T-helper 1 cell treated with Interleukin-12 subunit alpha and Interleukin-12 subunit beta and Interleukin-4 antibody, amounts not matched to agents 30 μg/mL and 1 μg/mL, for 36 hours (primary cell): ENCODE results near the gene NOP16.
A peak's percentile ranks its signal among the peaks of the same experiment; 100 is the strongest.

Source experiments
- H3K27ac Mint-ChIP-seq: one replicate; pipeline ENCODE4 v1.8.0; 2021; ENCODE audit warnings: mild to moderate bottlenecking, mixed read lengths
- H3K27me3 Mint-ChIP-seq: one replicate; pipeline ENCODE4 v1.8.0; 2021; ENCODE audit warnings: low read depth, mixed read lengths
- H3K36me3 Mint-ChIP-seq: one replicate; pipeline ENCODE4 v1.8.0; 2021; ENCODE audit warnings: low read depth, mixed read lengths
- H3K4me1 Mint-ChIP-seq: one replicate; pipeline ENCODE4 v1.8.0; 2021; ENCODE audit warnings: low read depth, mixed read lengths
- H3K4me3 Mint-ChIP-seq: one replicate; pipeline ENCODE4 v1.8.0; 2021; ENCODE audit warnings: mild to moderate bottlenecking, moderate library complexity, mixed read lengths
- H3K9me3 Mint-ChIP-seq: one replicate; pipeline ENCODE4 v1.8.0; 2021; ENCODE audit warnings: mixed read lengths

NOP16 gene, protein sequence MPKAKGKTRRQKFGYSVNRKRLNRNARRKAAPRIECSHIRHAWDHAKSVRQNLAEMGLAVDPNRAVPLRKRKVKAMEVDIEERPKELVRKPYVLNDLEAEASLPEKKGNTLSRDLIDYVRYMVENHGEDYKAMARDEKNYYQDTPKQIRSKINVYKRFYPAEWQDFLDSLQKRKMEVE

DNA sequence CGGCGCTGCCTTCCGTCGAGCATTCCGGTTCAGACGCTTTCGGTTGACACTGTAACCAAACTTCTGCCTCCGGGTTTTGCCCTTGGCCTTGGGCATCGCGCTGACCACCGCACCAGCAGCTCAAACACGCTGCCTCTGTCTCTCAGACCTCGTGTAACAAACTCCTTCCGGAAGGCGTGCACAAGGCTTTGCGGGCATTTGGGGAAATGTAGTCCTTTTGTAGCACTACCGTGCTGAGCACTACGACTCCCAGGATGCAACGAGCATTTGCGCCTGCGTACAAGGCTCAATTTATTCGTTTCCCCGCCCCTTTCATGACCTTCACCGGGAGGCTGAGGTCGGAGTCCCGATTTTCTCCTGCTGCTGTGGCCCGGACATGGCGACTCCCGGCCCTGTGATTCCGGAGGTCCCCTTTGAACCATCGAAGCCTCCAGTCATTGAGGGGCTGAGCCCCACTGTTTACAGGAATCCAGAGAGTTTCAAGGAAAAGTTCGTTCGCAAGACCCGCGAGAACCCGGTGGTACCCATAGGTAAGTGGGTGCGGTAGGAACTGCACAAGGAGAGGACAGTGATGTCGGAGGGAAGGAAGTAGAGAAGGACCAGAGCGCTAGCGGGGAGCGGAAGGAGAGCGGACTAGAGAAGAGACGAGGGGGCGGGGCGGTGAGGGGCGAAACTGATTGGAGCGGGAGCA lies at the start of gene NOP16, which contains the start of gene HIGD2A:
Gene NOP16, minus strand, starts transcription at position 155 of the 691 bp plus-strand sequence. Its CDS starts 59 bp downstream, at position 96.
Gene HIGD2A, plus strand, starts transcription at position 308 of the 691 bp plus-strand sequence. Its CDS starts 69 bp downstream, at position 377.
- no peaks in the 10 kb centered on the region for H3K27me3 Mint-ChIP-seq
- peaks cover 22% of the 10 kb centered on the region for H3K4me1 Mint-ChIP-seq
- H3K27ac Mint-ChIP-seq: peak within 1 kb of the TSS; percentile 100
- peak within 1 kb of the TSS; percentile 98 for H3K4me3 Mint-ChIP-seq
- H3K36me3 Mint-ChIP-seq: peaks cover 33% of the 10 kb centered on the region
- H3K9me3 Mint-ChIP-seq: no peaks in the 10 kb centered on the region

DNA sequence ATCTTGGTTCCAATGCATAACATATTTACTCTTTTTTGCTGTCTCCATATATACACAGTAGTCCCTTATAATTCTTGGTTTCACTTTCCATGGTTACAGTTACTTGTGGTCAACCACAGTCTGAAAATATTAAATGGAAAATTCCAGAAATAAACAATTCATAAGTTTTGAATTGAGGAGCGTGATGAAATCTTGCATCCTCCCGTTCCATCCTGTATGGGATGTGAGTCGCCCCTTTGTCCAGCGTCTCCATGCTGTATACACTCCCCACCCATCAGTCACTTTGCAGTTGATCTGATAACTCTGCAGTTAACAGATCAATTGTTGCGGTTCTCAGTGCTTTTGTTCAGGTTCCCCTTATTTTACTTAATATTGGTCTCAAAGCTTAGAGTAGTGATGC lies 48.3 kb upstream of the NOP16 start:
- Mint-ChIP-seq H3K27me3 (peaks cover 6% of the 10 kb centered on the region), H3K27ac (peak overlapping the region; percentile 13), H3K4me3 (peak overlapping the region; percentile 60), H3K36me3 (no peaks in the 10 kb centered on the region), H3K9me3 (no peaks in the 10 kb centered on the region), H3K4me1 (peaks cover 10% of the 10 kb centered on the region)

DNA sequence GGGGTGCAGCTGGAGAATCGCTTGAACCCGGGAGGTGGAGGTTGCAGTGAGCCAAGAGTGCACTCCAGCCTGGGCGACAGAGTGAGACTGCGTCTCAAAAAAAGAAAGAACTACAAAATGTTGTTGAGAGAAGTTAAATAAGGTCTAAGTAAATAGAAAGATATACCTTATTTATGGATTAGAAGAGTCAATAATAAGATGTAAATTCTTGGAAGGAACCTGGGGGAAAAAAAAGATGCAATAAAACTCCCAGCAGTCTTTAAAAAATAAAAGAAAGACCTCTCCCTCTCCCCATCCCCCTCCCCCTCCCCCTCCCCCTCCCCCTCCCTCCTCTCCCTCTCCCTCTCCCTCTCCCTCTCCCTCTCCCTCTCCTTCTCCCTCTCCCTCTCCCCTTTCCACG lies 44.3 kb upstream of the NOP16 start:
- no peak overlapping the region for H3K4me3 Mint-ChIP-seq
- H3K36me3 Mint-ChIP-seq: no peaks in the 10 kb centered on the region
- H3K9me3 Mint-ChIP-seq: no peaks in the 10 kb centered on the region
- peaks cover 10% of the 10 kb centered on the region for H3K4me1 Mint-ChIP-seq
- no peaks in the 10 kb centered on the region for H3K27me3 Mint-ChIP-seq
- H3K27ac Mint-ChIP-seq: no peak overlapping the region

DNA sequence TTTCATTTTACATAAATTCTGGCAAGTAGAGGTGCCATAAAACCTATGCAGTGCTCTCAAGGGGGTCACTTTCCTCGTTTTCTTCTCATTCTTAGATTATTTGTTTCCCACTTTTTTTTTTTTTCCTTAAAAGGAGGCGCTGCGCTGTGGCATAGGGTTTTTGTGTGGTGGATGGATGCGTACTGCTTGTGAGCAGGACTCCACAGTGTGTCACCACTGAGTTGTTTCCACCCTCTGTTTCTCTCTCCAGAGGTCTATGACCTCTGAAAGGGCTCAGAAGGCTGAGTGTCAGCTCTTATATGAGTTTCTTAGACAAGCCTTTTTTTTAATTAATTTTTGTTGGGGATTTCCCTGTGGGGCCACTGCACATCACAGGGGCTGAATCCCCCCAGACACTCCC lies 41.6 kb upstream of the NOP16 start:
- Mint-ChIP-seq H3K9me3 (peaks cover 6% of the 10 kb centered on the region), H3K36me3 (no peaks in the 10 kb centered on the region), H3K27me3 (peaks cover 4% of the 10 kb centered on the region), H3K4me1 (no peaks in the 10 kb centered on the region), H3K4me3 (no peak overlapping the region), H3K27ac (no peak overlapping the region)

DNA sequence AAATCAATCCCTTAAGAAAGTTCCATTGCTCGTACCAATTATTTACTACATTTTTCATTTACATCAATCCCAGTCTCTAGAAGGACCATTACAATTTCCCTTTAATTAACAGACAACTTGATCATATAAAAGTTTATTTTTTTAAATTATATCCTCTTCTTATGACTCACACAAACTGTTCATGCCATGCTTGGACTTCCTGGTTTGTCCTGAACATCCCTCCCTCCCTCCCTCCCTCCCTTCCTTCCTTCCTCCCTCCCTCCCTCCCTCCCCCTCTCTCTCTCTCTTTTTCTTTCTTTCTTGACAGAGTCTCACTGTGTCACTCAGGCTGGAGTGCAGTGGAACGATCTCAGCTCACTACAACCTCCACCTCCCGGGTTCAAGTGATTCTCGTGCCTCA lies 39.6 kb upstream of the NOP16 start:
- Mint-ChIP-seq H3K27ac (no peak overlapping the region), H3K4me3 (no peak overlapping the region), H3K36me3 (no peaks in the 10 kb centered on the region), H3K4me1 (no peaks in the 10 kb centered on the region), H3K9me3 (peaks cover 6% of the 10 kb centered on the region), H3K27me3 (peaks cover 4% of the 10 kb centered on the region)

DNA sequence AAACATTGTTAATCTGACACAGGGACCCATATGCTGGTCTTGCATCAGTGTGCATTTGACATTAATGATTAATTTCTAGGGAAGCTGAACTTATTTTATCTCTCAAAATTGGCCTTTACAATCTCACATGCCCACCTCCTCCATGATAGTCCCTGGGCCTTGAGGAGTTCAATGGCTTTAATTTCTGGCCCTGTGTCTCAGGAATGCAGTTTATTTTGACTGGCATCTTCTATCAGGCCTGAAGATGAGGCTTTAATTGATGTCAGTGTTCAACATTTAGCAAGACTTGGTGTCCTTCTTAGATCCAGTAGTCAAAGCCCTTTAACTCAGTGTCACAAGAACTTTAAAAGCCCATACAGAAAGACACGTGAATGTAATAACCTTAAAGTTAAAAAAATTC lies 38.5 kb upstream of the NOP16 start:
- H3K36me3 Mint-ChIP-seq: no peaks in the 10 kb centered on the region
- no peak overlapping the region for H3K27ac Mint-ChIP-seq
- H3K4me3 Mint-ChIP-seq: no peak overlapping the region
- no peaks in the 10 kb centered on the region for H3K4me1 Mint-ChIP-seq
- H3K27me3 Mint-ChIP-seq: peaks cover 13% of the 10 kb centered on the region
- H3K9me3 Mint-ChIP-seq: peaks cover 6% of the 10 kb centered on the region

DNA sequence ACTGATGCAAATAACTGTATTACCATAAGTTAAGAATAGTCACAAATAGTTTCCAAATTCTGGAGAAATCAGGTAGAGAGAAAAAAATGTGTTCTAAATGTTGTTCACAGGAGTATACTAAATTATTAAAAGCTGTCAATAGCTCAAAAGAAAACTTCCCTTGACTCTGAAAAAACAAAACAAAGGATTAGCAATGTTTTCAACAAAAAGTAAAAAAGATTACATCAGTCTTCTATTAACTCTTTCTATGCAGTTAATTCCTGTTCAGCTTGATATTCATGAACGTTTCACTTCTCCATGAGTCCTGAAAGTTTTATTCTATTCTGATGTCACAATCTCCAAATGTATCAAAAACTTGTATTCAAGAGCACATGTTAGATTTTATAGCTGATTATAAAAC lies 37.4 kb upstream of the NOP16 start:
- Mint-ChIP-seq H3K9me3 (peaks cover 6% of the 10 kb centered on the region), H3K27ac (no peak overlapping the region), H3K27me3 (peaks cover 24% of the 10 kb centered on the region), H3K4me1 (no peaks in the 10 kb centered on the region), H3K4me3 (no peak overlapping the region), H3K36me3 (no peaks in the 10 kb centered on the region)

DNA sequence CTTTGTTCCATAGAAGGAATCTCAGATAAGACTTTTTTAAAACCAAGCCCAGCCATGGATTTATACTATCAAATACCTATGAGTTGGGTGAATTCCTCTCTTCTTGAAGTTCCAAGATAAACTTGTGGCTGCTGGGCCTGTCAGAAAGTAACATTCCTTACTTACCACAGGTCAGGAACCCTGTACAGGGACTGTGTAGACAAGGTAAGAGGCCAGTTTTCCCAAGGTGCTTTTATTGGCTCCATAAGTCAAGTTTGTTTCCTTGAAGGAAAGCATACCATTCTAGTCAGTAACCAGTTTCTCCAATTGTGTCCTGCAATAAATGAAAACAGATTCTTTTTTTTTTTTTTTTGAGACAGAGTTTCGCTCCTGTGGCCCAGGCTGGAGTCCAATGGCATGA lies 36.7 kb upstream of the NOP16 start:
- H3K9me3 Mint-ChIP-seq: peaks cover 10% of the 10 kb centered on the region
- peaks cover 30% of the 10 kb centered on the region for H3K27me3 Mint-ChIP-seq
- H3K4me1 Mint-ChIP-seq: no peaks in the 10 kb centered on the region
- H3K4me3 Mint-ChIP-seq: no peak overlapping the region
- H3K27ac Mint-ChIP-seq: no peak overlapping the region
- no peaks in the 10 kb centered on the region for H3K36me3 Mint-ChIP-seq

DNA sequence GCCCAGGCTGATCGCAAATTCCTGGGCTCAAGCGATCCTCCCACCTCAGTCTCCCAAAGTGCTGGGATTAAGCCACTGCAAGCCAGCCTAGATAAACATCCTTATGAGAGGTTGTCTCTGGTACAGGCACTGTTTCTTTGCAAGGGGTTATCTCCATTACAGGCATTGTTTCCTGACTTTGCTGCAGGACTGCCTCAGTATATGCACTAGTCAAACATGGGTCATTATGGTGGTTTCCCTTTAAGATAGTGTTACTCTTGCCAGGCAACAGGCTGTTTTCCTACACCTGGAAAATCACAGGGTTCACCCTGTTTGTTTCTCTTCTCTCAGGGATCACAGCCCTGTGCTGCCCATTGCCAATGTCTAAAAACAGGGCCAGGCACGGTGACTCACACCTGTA lies 35.8 kb upstream of the NOP16 start:
- Mint-ChIP-seq H3K36me3 (no peaks in the 10 kb centered on the region), H3K4me3 (no peak overlapping the region), H3K27me3 (peaks cover 35% of the 10 kb centered on the region), H3K27ac (no peak overlapping the region), H3K9me3 (peaks cover 10% of the 10 kb centered on the region), H3K4me1 (no peaks in the 10 kb centered on the region)

DNA sequence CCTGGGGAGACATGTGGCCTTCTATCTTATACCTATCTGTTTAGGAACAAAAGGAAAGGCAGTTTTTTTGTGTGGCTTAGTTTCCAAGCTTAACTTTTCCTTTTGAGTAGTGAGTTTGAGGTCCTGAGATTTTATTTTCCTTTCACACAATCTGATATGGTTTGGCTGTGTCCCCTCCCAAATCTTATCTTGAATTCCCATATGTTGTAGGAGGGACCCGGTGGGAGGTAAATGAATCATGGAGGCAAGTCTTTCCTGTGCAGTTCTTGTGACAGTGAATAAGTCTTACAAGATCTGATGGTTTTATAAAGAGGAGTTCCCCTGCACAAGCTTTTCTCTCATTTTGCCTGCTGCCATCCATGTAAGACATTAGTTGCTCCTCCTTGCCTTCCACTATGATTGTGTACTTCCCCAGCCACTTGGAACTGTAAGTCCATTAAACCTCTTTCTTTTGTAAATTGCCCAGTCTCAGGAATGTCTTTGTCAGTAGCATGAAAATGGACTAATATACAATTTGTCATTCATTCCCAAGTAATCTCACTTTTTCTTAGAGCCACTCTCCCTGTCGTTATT lies 32.7 kb upstream of the NOP16 start:
- no peaks in the 10 kb centered on the region for H3K36me3 Mint-ChIP-seq
- peaks cover 10% of the 10 kb centered on the region for H3K9me3 Mint-ChIP-seq
- H3K4me3 Mint-ChIP-seq: no peak overlapping the region
- H3K27ac Mint-ChIP-seq: no peak overlapping the region
- peaks cover 7% of the 10 kb centered on the region for H3K4me1 Mint-ChIP-seq
- peaks cover 38% of the 10 kb centered on the region for H3K27me3 Mint-ChIP-seq

DNA sequence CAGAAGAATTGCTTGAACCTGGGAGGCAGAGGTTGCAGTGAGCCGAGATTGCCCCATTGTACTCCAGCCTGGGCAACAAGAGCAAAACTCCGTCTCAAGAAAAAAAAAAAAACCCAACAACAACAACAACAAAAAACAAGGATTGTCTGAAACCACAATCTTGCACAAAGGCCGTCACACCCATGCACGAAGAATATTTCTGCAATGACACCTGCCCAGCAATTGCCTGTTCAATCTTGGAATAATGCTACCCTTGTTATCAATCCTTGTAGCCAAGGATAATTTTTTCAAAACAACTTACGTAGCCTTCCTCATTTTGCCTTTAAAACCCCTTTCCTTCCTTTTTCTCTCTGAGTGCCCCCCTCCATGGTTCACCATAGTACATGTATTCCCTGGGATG lies 31.7 kb upstream of the NOP16 start:
- Mint-ChIP-seq H3K36me3 (no peaks in the 10 kb centered on the region), H3K9me3 (peaks cover 4% of the 10 kb centered on the region), H3K4me1 (peaks cover 11% of the 10 kb centered on the region), H3K27me3 (peaks cover 34% of the 10 kb centered on the region), H3K27ac (no peak overlapping the region), H3K4me3 (no peak overlapping the region)

DNA sequence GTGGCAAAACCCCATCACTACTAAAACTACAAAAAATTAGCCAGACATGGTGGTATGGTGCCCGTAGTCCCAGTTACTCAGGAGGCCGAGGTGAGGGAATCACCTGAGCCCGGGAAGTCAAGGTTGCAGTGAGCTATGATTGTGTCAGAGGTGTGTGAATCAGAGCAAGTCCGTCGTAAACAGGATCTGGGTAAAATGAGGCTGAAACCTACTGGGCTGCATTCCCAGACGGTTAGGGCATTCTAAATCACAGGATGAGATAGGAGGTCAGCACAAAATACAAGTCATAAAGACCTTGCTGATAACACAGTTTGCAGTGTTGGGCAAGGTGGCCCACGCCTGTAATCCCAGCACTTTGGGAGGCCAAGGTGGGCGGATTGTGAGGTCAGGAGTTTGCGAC lies 29.9 kb upstream of the NOP16 start:
- Mint-ChIP-seq H3K9me3 (peaks cover 4% of the 10 kb centered on the region), H3K27me3 (peaks cover 34% of the 10 kb centered on the region), H3K36me3 (no peaks in the 10 kb centered on the region), H3K4me1 (peaks cover 25% of the 10 kb centered on the region), H3K27ac (no peak overlapping the region), H3K4me3 (no peak overlapping the region)

DNA sequence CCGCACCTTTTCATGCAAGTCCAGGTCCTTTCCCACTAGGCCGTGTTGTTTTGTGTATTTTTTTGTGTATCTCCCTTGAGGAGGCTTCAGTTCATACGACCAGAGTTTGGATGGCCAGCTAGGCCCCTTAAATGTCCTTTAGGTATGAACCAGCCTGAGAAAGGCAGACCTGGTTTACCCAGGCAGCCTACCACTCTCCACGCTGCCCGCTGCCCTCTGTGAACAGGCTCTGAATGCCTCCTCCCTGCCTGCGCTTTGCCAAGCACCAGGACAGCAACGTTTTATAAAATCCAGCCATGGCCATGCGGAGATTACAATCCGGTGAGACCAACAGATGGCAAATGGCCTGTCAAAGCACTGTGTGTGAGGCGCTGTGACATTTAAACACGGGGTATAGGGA lies 28.6 kb upstream of the NOP16 start:
- Mint-ChIP-seq H3K27ac (peak overlapping the region; percentile 15), H3K4me3 (peak overlapping the region; percentile 60), H3K36me3 (peaks cover 2% of the 10 kb centered on the region), H3K4me1 (peaks cover 29% of the 10 kb centered on the region), H3K9me3 (peaks cover 4% of the 10 kb centered on the region), H3K27me3 (peaks cover 25% of the 10 kb centered on the region)

DNA sequence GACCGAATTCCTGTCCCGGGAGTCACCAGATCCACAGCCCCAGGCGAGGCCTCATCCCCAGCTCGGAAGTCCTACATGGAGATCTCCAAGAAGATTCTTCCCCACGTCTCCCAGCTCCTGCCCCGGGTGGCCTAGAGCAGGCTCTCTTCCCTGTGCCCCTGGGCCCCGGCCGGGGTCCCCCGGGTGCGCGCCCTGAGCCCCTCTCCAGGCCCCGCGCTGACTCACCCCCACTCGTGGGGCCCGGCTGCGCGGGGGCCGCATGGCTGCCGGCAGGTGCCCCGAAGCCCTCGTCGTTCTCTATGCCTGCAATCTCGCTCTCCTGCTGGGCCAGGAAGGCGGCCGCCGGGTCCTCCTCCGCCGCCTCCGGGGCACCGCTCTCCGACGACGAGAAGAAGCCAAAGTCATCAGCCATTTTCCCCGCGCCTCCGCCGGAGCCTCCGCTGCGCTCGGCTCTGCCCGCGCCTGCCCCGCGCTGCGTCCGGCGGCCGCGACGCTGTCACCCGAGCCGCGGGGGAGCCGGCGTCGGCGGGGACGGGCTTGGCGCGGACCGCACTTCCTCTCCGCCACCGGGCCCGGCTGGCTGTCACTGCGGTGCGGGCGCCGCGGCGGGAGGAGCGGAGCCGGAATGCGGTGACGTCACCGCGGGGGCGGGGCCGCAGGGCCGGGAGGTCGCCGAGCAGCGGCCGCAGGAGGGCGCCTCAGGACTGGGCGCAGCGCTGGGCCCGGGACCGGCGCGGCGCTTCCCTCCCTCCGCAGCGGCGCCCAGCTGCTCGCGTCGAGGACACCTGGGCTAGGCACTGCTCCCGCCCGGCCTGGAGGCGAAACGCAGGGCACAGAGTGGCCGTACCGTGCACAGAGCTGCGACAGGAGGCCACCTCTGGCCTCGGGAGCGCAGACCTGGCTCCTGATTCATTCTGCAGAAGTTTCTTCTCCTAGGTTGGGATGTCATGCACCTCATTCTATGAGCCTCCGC lies 27.8 kb upstream of the NOP16 start, which contains the start of gene CLTB:
Gene CLTB, minus strand, starts transcription at position 588 of the 973 bp plus-strand sequence. Its CDS starts 176 bp downstream, at position 412.
- H3K27me3 Mint-ChIP-seq: peaks cover 19% of the 10 kb centered on the region
- H3K9me3 Mint-ChIP-seq: peaks cover 4% of the 10 kb centered on the region
- peaks cover 32% of the 10 kb centered on the region for H3K4me1 Mint-ChIP-seq
- H3K27ac Mint-ChIP-seq: peak within 1 kb of the TSS; percentile 83
- H3K4me3 Mint-ChIP-seq: peak within 1 kb of the TSS; percentile 87
- peaks cover 6% of the 10 kb centered on the region for H3K36me3 Mint-ChIP-seq
